Activated naive CD8-positive, alpha-beta T cell (primary cell): Measurements from ENCODE around the gene CRY2.
"Not testable (repeated sequence)": the region's sequence is repeated elsewhere in the genome, so short reads cannot be mapped to it uniquely, and the experiment has no call there.

ENCODE experiments used
- H3K27ac Mint-ChIP-seq: one replicate; pipeline ENCODE4 v1.8.0; 2021; ENCODE audit warnings: mixed read lengths
- H3K27me3 Mint-ChIP-seq: one replicate; pipeline ENCODE4 v1.8.0; 2021; ENCODE audit warnings: mixed read lengths
- H3K36me3 Mint-ChIP-seq: one replicate; pipeline ENCODE4 v1.8.0; 2021; ENCODE audit warnings: mixed read lengths
- H3K4me1 Mint-ChIP-seq: one replicate; pipeline ENCODE4 v1.8.0; 2021; ENCODE audit warnings: low read depth, mixed read lengths
- H3K4me3 Mint-ChIP-seq: one replicate; pipeline ENCODE4 v1.8.0; 2021; ENCODE audit warnings: mild to moderate bottlenecking, mixed read lengths
- H3K9me3 Mint-ChIP-seq: one replicate; pipeline ENCODE4 v1.8.0; 2021; ENCODE audit warnings: low read depth, mixed read lengths

Gene CRY2

DNA sequence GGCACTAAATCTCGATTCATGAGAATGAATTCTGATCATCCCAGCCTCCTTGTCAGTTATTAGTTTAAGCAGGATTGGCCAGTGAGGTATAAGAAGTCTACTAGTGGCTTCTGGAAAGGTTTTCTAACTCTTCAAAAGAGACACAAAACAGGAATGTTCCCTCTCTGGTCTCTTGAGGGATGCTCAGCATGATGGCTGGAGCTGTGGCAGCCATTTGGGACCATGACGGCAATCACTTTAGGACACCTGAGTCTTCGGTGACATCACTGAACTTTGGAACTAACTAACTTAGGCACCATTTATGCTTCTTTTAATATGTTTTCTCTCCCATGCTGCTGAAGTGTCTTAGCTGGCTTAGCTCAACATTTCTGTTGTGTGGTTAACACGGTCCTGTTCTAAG is 20.2 kb upstream of the CRY2 start:
- H3K27ac Mint-ChIP-seq = no peak overlapping the region
- no peak overlapping the region for H3K4me3 Mint-ChIP-seq
- H3K9me3 Mint-ChIP-seq = no peaks in the 10 kb centered on the region

DNA sequence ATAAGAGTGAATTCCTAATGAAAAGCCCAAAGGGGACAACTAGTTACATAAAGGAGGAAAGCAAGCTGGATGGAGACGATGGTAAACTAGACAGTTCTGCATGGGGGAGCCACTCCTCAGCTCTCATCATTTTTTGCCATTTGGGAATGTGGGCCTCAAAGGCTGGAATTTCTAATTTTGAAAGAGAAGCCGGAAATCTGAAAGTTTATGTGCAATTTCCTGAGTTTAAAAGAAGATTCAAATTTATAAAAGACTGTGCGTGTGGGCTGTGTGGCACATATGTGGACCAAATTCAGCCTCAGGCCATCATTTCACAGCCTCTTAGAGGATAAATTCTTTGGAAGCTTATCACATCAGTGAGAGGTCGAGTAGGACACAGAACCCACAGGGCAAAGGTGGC is 18.3 kb upstream of the CRY2 start:
- peaks cover 5% of the 10 kb centered on the region for H3K4me1 Mint-ChIP-seq
- no peak overlapping the region for H3K27ac Mint-ChIP-seq
- no peaks in the 10 kb centered on the region for H3K9me3 Mint-ChIP-seq
- H3K27me3 Mint-ChIP-seq = no peaks in the 10 kb centered on the region
- no peaks in the 10 kb centered on the region for H3K36me3 Mint-ChIP-seq
- no peak overlapping the region for H3K4me3 Mint-ChIP-seq

More for the DNA sequence above, 20.2 kb upstream of the CRY2 start:
- Mint-ChIP-seq H3K27me3 (no peaks in the 10 kb centered on the region), H3K4me1 (no peaks in the 10 kb centered on the region), H3K36me3 (no peaks in the 10 kb centered on the region)

DNA sequence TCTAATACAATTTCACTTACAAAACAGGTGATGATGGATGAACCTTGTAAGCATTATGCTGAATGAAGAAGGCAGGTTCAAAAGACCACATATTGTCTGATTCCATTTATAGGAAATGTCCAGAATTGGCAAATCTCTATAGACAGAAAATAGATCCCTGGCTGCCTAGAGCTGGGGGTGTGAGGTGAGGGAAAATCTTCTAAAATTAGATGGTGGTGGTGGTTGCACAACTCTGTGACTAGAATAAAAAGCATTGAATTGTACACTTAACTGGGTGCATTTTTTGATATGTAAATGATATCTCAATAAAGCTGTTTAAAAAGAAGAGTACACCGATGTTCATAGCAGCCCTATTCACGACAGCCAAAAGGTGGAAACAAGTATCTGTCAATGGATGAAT is 16.7 kb upstream of the CRY2 start:
- Mint-ChIP-seq H3K4me3 (no peak overlapping the region), H3K27me3 (no peaks in the 10 kb centered on the region), H3K27ac (no peak overlapping the region)

DNA sequence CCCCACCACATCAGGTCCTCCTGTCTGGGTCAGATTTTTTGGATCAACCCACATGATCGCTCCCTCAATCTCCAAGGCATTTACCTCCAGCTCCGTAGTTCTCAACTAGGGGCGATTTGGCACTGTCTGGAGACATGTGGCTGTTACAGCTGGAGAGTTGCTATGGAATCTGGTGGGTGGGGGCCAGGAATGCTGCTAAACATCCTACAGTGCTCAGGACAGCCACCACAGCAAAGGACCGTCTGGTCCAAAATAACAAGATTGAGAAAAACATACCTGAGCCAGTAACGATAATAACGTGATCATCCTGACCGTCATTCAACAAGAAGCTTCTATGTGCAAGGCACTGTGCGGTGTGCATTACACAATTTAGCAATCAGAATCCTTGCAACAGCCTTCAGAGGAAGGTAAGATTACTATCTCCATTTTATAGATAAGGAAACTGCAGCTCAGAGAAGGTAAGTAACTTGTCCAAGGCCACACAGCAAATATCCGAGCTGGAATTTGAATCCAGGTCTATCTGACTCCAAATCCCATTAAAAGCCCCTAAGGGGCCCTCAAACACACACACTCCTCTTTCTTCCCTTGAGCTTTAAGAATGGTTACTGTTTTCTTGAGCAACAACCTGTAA is 14.3 kb upstream of the CRY2 start:
- Mint-ChIP-seq H3K9me3 (no peaks in the 10 kb centered on the region), H3K27me3 (peaks cover 2% of the 10 kb centered on the region), H3K36me3 (no peaks in the 10 kb centered on the region), H3K4me1 (peaks cover 13% of the 10 kb centered on the region), H3K27ac (no peak overlapping the region), H3K4me3 (no peak overlapping the region)

More for the DNA sequence above, 16.7 kb upstream of the CRY2 start:
- no peaks in the 10 kb centered on the region for H3K9me3 Mint-ChIP-seq
- H3K36me3 Mint-ChIP-seq = no peaks in the 10 kb centered on the region
- peaks cover 13% of the 10 kb centered on the region for H3K4me1 Mint-ChIP-seq

DNA sequence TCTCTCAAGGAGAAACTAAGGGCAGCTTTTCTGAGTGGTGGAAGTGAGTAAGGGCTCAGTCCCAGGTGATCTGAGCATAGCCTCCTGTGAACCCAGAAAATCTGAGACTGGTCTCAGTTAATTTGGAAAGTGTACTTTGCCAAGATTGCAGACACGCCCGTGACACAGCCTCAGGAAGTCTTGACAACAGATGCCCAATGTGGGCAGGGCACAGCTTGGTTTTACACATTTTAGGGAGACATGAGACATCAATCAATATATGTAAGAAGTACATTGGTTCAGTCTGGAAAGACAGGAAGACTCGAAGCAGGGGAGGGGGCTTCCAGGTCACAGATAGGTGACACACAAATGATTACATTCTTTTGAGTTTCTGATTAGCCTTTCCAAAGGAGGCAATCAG is 13.5 kb upstream of the CRY2 start:
- H3K27ac Mint-ChIP-seq = no peak overlapping the region
- H3K27me3 Mint-ChIP-seq = peaks cover 2% of the 10 kb centered on the region
- no peak overlapping the region for H3K4me3 Mint-ChIP-seq
- no peaks in the 10 kb centered on the region for H3K9me3 Mint-ChIP-seq
- peaks cover 13% of the 10 kb centered on the region for H3K4me1 Mint-ChIP-seq
- H3K36me3 Mint-ChIP-seq = no peaks in the 10 kb centered on the region

DNA sequence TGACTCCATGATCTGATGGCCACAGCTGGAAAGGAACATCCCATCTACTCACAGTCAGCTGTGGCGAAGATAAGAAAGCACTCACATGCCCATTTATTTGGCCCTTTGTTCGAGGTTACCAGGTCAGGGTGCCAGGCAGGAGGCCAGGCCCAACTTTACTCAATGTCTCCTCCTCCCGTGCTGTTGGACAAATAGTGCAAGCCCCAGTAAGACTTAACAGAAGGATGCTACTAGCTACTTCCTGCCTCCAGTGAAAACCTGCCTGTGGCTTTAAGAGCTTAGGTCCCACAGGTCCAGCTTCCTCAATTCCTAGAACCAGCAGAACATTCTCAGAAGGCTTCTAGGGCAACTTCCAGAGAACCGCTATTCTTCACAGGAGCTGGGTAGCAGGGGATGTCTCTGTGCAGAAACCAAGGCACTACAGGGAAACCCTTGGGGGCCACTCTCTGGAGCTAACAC is 12.9 kb upstream of the CRY2 start:
- no peak overlapping the region for H3K4me3 Mint-ChIP-seq
- H3K27me3 Mint-ChIP-seq = peaks cover 2% of the 10 kb centered on the region
- H3K36me3 Mint-ChIP-seq = no peaks in the 10 kb centered on the region
- no peak overlapping the region for H3K27ac Mint-ChIP-seq
- H3K4me1 Mint-ChIP-seq = peaks cover 13% of the 10 kb centered on the region
- no peaks in the 10 kb centered on the region for H3K9me3 Mint-ChIP-seq

DNA sequence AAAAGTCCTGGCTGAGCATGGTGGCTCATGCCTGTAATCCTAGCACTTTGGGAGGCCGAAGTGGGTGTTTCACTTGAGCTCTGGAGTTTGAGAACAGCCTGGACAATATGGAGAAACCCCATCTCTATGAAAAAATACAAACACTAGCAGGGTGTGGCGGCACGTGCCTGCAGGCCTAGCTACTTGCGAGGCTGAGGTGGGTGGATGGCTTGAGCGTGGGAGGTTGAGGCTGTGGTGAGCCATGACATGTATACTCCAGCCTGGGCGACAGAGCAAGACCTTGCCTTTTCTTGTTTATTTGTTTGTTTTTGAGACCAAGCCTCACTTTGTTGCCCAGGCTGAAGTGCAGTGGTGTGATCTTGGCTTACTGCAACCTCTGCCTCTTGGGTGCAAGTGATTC is 8.1 kb upstream of the CRY2 start:
- Mint-ChIP-seq H3K27ac (no peak overlapping the region), H3K9me3 (no peaks in the 10 kb centered on the region), H3K4me1 (peaks cover 18% of the 10 kb centered on the region), H3K36me3 (no peaks in the 10 kb centered on the region), H3K27me3 (peaks cover 2% of the 10 kb centered on the region), H3K4me3 (no peak overlapping the region)

DNA sequence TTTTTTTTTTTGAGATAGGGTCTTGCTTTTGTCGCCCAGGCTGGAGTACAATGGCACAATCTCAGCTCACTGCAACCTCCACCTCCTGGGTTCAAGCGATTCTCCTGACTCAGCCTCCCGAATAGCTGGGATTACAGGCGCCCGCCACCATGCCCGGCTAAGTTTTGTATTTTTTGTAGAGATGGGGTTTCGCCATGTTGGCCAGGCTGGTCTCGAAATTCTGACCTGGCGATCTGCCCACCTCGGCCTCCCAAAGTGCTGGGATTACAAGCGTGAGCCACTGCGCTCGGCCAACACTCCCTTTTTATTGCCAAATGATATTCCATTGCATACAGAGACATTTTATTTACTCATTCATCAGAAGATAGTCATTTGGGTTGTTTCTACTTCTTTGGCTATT is 7.0 kb upstream of the CRY2 start:
- H3K4me3 Mint-ChIP-seq, H3K27ac Mint-ChIP-seq, H3K27me3 Mint-ChIP-seq, H3K36me3 Mint-ChIP-seq, H3K9me3 Mint-ChIP-seq: not testable (repeated sequence)
- H3K4me1 Mint-ChIP-seq = peaks cover 14% of the 10 kb centered on the region

DNA sequence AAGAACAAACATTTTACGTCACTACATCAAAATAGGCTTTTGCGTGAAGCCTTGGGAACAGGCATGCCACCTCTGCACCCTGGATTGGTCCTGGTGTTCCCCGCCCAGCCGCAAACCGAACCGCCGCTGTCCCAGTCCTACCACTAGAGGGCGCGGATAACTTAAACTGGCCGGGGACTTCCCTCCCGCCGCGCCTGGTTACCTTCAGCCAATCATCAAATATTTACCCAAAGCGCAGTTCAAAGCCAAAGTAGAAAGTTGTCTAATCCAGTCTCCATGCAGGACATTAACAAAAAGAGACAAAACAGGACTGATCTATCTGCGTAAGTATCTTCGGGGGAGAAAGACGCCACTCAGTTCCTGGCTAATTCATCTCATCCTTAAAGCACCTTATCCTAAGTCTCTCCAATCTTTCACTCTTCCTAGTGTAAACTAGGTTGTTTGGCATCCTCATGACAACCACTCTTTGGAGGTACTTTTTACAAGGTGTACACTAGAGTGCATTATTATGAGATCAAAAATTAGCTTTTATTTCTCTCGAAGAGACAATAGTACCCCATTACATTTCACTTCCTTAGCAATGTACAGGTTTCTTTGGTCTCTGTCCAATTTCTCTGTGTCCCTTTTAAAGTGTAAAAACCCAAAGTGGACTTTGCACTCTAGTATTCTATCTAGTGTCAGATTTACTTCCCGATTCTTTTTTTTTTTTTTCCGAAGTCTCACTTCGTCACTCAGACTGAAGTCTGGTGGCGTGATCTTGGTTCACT is 3.9 kb upstream of the CRY2 start:
- Mint-ChIP-seq H3K27ac (peak overlapping the region; percentile 50), H3K4me1 (peaks cover 31% of the 10 kb centered on the region)

DNA sequence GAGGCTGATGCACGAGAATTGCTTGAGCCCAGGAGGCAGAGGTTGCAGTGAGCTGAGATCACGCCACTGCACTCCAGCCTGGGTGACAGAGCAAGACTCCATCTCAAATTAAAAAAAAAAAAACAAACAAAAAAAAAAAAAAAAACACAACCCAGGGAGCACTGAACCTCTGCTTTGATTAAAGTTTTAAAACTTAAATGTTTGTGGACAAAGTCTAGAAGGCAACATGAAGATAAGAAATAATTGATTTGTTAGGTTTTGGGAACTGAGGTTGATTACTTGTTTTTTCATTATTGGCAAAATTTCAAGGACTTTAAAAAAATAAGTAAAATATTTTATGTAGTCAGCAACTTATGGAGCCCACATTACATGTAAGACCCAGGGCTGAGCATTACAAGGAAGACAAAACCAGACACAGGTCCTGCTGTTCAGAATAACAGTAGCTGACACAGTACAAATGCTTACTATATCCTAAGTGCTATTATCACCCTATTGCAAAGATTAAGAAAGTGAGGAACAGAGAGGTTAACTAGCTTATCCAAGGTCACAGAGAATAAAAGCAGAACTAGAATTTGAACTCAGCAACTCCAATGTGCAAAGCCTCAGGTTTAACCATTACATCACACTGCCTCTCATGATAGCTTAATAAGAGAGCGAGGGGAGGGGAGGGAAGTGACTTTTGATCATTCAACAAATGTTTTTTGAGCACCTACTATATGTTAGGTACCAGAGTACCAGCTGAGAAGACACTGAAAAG is 2.3 kb upstream of the CRY2 start:
- Mint-ChIP-seq H3K4me3 (no peak overlapping the region), H3K36me3 (no peaks in the 10 kb centered on the region), H3K4me1 (peaks cover 42% of the 10 kb centered on the region), H3K27ac (no peak overlapping the region), H3K9me3 (no peaks in the 10 kb centered on the region), H3K27me3 (no peaks in the 10 kb centered on the region)

More for the DNA sequence above, 3.9 kb upstream of the CRY2 start:
- H3K27me3 Mint-ChIP-seq = no peaks in the 10 kb centered on the region
- no peaks in the 10 kb centered on the region for H3K36me3 Mint-ChIP-seq
- H3K4me3 Mint-ChIP-seq = peak overlapping the region; percentile 71
- no peaks in the 10 kb centered on the region for H3K9me3 Mint-ChIP-seq

DNA sequence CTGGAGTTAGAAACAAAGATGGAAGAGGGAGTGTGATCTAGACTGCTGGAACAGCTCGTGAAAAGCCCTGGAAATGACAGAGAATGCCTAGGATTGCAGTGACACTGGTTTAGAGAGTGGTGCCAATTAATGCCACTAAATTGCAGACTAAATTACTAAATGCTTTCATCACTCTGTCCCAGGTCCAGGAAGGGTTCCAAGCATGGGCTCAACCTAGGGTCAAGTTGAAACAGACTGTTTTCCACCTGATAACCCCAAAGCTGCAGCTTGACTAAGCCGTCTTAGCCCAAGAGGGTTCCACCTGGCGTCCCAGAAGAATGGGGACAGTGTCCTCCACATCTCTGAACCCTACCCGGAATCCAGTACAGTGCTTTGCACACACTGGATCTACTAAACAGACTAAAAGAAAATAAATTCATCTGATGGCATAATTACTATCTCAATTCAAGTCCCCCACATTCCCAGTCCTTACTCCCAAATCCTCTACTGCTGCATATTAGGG is 1.1 kb upstream of the CRY2 start:
- Mint-ChIP-seq H3K27ac (peak overlapping the region; percentile 75), H3K9me3 (no peaks in the 10 kb centered on the region), H3K4me1 (peaks cover 54% of the 10 kb centered on the region), H3K36me3 (no peaks in the 10 kb centered on the region), H3K4me3 (peak overlapping the region; percentile 85), H3K27me3 (no peaks in the 10 kb centered on the region)

DNA sequence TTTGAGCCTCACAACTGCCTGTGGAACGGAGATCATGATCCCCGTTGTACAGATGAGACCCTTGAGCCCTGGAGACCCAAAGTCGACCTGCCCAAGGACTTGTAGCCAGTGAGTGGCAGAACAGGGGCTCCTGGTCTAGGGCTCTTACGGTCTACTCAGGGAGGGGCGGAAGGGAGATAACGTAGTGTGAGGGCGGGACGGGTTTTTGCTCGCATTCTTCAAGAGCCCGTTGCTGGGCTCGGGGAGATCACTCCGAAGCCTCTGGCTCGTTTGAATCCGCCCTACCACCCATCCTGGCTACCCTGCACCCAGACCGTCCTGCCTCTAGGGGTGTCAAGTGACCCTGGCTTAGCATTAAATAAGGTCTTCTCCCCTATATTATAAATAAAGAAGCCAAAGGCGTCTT is 639 bp downstream of the CRY2 start:
- no peaks in the 10 kb centered on the region for H3K36me3 Mint-ChIP-seq
- H3K27ac Mint-ChIP-seq = peak overlapping the region; percentile 16
- H3K4me1 Mint-ChIP-seq = peaks cover 63% of the 10 kb centered on the region
- H3K9me3 Mint-ChIP-seq = no peaks in the 10 kb centered on the region
- H3K4me3 Mint-ChIP-seq = peak overlapping the region; percentile 85
- no peaks in the 10 kb centered on the region for H3K27me3 Mint-ChIP-seq

DNA sequence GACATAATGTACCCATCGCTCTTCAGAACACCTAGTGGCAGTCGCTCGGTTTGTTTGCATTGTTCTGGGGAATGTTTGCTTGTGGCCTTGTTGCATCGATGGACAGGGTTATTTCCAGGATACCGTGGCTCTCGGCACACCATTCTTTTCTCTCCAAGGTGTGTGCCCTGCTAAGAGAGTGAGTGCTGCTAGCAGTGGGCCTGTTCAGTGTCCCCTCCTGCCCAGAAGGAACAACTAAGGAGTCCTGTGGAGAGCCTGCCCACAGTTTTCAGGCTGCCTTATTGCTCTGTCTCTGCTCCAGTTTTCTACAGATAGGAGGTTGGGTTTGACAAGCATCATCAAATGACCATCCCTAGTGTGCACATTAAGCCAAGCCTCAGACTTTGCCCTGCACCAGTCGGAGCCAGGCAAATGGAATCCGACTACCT is 1.4 kb downstream of the CRY2 start:
- Mint-ChIP-seq H3K27ac (peak overlapping the region; percentile 31), H3K27me3 (no peaks in the 10 kb centered on the region), H3K4me1 (peaks cover 59% of the 10 kb centered on the region), H3K36me3 (no peaks in the 10 kb centered on the region), H3K9me3 (no peaks in the 10 kb centered on the region), H3K4me3 (peak overlapping the region; percentile 85)

DNA sequence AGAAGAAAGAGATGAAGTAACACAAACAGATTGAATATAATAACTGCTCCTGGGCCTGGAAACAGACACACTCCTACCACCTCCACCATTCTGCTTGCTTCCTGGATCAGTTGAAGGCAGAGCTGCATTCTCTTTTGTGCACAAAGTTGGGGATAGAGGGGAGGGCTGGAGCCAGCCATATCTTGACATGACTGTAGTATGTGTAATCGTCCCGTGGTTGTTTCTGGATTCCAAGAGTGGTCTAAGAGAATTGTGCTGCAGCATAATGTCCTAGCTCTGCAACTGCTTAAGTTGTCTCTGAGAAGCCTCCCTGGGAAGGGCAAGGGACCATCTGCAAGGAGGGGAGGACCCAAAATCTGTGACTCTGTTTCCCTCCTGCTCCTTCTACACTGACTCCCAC is 3.2 kb downstream of the CRY2 start:
- H3K4me3 Mint-ChIP-seq = peak overlapping the region; percentile 32
- H3K27ac Mint-ChIP-seq = no peak overlapping the region

DNA sequence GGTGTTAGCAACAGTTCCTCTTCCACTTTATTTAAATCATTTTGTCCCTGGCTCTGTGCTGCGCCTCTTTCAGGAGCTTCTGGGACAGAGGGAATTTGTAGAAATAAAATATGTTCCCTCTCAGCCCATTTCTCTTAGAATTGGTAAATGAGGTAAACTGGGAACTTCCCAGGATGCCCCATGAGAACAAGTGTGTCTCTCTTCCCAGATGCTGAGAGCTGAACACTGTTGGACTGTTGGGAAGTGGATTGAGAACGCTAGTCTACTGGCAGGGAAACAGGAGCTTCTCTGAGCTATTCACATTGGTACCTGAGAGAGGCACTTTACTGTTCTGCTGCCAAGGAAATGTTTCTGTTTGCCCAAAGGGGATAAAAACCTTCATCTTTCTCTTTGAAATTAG is 4.0 kb downstream of the CRY2 start:
- Mint-ChIP-seq H3K9me3 (no peaks in the 10 kb centered on the region), H3K27me3 (no peaks in the 10 kb centered on the region), H3K4me3 (no peak overlapping the region), H3K36me3 (no peaks in the 10 kb centered on the region), H3K27ac (no peak overlapping the region), H3K4me1 (peaks cover 51% of the 10 kb centered on the region)

More for the DNA sequence above, 3.2 kb downstream of the CRY2 start:
- Mint-ChIP-seq H3K4me1 (peaks cover 53% of the 10 kb centered on the region), H3K36me3 (no peaks in the 10 kb centered on the region), H3K9me3 (no peaks in the 10 kb centered on the region), H3K27me3 (no peaks in the 10 kb centered on the region)
